ENCODE data around the gene KNTC1.

Gene KNTC1

DNA sequence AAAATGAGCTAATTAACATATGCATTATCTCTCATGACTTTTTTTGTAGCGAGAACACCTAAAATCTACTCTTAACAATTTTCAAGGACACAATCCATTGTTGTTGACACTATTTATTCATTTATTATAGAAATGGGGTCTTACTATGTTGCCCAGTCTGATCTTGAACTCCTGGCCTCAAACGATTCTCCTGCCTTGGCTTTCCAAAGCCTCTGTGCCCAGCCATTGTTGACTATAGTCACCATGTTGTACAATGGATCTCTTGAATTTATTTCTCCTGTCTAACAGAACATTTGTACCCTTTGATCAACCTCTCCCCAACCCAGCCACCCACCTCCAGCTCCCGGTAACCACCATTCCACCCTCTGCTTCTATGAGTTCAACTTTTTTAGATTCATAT, 134.9 kb downstream of the KNTC1 start (continued):
- TF ChIP-seq TSHZ2 (CRISPR knock-in tag; IDR thresholded peaks at IDR 0.05) (no peak), SNAI2 (CRISPR knock-in tag; IDR thresholded peaks at IDR 0.05) (no peak), ZC3H10 (CRISPR knock-in tag; IDR thresholded peaks at IDR 0.05) (no peak), ESRRG (CRISPR knock-in tag; IDR thresholded peaks at IDR 0.05) (no peak), ISL1 (CRISPR knock-in tag; IDR thresholded peaks at IDR 0.05) (no peak)

DNA sequence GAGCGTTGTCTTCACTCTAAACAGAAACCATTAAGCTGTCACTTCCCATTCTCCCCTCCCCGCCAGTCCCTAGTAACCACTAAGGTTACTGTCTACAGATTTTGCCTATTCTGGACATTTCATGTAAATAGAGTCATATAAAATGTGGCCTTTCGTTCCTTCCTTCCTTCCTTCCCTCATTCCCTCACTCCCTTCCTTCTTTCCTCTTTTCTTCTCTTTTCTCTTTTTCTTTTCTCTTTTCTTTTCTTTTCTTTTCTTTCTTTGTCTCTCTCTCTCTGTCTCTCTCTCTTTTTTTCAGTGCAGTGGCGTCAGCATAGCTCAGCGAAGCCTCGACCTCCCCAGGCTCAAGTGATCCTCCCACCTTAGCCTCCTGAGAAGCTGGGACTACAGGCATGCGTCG, 138.3 kb downstream of the KNTC1 start:
- no peak for ATAC-seq
- no peak for TF ChIP-seq TCF4 (CRISPR knock-in tag; IDR thresholded peaks at IDR 0.05; ENCODE audit: borderline replicate concordance)
- no peak for TF ChIP-seq ISL1 (CRISPR knock-in tag; IDR thresholded peaks at IDR 0.05)
- TF ChIP-seq ESRRG (CRISPR knock-in tag; IDR thresholded peaks at IDR 0.05): no peak
- no peak for TF ChIP-seq SNAI2 (CRISPR knock-in tag; IDR thresholded peaks at IDR 0.05)
- TF ChIP-seq ZFP30 (CRISPR knock-in tag; IDR thresholded peaks at IDR 0.05): no peak
- TF ChIP-seq CSRNP3 (CRISPR knock-in tag; IDR thresholded peaks at IDR 0.05): no peak
- TF ChIP-seq TOX (CRISPR knock-in tag; IDR thresholded peaks at IDR 0.05; ENCODE audit: borderline replicate concordance): no peak
- TF ChIP-seq OSR1 (CRISPR knock-in tag; IDR thresholded peaks at IDR 0.05): no peak
- no peak for TF ChIP-seq BACH2 (CRISPR knock-in tag; IDR thresholded peaks at IDR 0.05; ENCODE audit: borderline replicate concordance)
- TF ChIP-seq PPARA (CRISPR knock-in tag; IDR thresholded peaks at IDR 0.05; ENCODE audit: borderline replicate concordance): no peak
- TF ChIP-seq, protein P1, sequence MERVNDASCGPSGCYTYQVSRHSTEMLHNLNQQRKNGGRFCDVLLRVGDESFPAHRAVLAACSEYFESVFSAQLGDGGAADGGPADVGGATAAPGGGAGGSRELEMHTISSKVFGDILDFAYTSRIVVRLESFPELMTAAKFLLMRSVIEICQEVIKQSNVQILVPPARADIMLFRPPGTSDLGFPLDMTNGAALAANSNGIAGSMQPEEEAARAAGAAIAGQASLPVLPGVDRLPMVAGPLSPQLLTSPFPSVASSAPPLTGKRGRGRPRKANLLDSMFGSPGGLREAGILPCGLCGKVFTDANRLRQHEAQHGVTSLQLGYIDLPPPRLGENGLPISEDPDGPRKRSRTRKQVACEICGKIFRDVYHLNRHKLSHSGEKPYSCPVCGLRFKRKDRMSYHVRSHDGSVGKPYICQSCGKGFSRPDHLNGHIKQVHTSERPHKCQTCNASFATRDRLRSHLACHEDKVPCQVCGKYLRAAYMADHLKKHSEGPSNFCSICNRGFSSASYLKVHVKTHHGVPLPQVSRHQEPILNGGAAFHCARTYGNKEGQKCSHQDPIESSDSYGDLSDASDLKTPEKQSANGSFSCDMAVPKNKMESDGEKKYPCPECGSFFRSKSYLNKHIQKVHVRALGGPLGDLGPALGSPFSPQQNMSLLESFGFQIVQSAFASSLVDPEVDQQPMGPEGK (CRISPR knock-in tag; IDR thresholded peaks at IDR 0.05; ENCODE audit: borderline replicate concordance): no peak
- no peak for TF ChIP-seq POU6F1 (CRISPR knock-in tag; IDR thresholded peaks at IDR 0.05; ENCODE audit: borderline replicate concordance, low read depth)
- TF ChIP-seq ZFP3 (CRISPR knock-in tag; IDR thresholded peaks at IDR 0.05): no peak
- no peak for TF ChIP-seq ZC3H10 (CRISPR knock-in tag; IDR thresholded peaks at IDR 0.05)
- TF ChIP-seq ARNTL (CRISPR knock-in tag; IDR thresholded peaks at IDR 0.05; ENCODE audit: borderline replicate concordance, low read depth): no peak
- no peak for TF ChIP-seq ZNF8 (CRISPR knock-in tag; IDR thresholded peaks at IDR 0.05)
- no peak for TF ChIP-seq TSHZ2 (CRISPR knock-in tag; IDR thresholded peaks at IDR 0.05)
- no peak for TF ChIP-seq RARB (CRISPR knock-in tag; IDR thresholded peaks at IDR 0.05)

DNA sequence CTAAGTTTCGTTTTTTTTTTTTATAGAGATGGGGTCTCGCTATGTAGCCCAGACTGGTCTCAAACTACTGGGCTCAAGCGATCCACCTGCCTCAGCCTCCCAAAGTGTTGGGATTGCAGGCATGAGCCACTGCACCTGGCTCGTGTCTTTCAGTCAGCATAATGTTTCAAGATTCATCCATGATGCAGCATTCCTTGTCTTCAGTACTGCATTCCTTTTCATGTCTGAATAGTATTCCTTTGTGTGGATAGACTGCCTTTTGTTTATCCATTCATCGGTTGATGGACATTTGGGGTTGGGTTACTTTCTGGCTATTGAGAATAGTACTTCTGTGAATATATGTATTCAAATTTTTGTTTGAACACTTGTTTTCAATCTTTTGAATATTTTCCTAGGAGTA, 138.7 kb downstream of the KNTC1 start:
- no peak for ATAC-seq
- TF ChIP-seq ZFP30 (CRISPR knock-in tag; IDR thresholded peaks at IDR 0.05): no peak
- no peak for TF ChIP-seq TCF4 (CRISPR knock-in tag; IDR thresholded peaks at IDR 0.05; ENCODE audit: borderline replicate concordance)
- TF ChIP-seq PPARA (CRISPR knock-in tag; IDR thresholded peaks at IDR 0.05; ENCODE audit: borderline replicate concordance): no peak
- TF ChIP-seq POU6F1 (CRISPR knock-in tag; IDR thresholded peaks at IDR 0.05; ENCODE audit: borderline replicate concordance, low read depth): no peak
- no peak for TF ChIP-seq CSDC2 (CRISPR knock-in tag; IDR thresholded peaks at IDR 0.05)
- no peak for TF ChIP-seq ESRRG (CRISPR knock-in tag; IDR thresholded peaks at IDR 0.05)
- no peak for TF ChIP-seq ZNF8 (CRISPR knock-in tag; IDR thresholded peaks at IDR 0.05)
- TF ChIP-seq, protein P1 (CRISPR knock-in tag; IDR thresholded peaks at IDR 0.05; ENCODE audit: borderline replicate concordance): no peak
- no peak for TF ChIP-seq GLIS3 (CRISPR knock-in tag; IDR thresholded peaks at IDR 0.05)
- TF ChIP-seq ZC3H10 (CRISPR knock-in tag; IDR thresholded peaks at IDR 0.05): no peak

Data from SK-N-SH treated with all-trans-retinoic acid at 6 μM for 48 hours (cell line).